ENCODE results near the gene CXCL3.

- TF ChIP-seq, protein P1, sequence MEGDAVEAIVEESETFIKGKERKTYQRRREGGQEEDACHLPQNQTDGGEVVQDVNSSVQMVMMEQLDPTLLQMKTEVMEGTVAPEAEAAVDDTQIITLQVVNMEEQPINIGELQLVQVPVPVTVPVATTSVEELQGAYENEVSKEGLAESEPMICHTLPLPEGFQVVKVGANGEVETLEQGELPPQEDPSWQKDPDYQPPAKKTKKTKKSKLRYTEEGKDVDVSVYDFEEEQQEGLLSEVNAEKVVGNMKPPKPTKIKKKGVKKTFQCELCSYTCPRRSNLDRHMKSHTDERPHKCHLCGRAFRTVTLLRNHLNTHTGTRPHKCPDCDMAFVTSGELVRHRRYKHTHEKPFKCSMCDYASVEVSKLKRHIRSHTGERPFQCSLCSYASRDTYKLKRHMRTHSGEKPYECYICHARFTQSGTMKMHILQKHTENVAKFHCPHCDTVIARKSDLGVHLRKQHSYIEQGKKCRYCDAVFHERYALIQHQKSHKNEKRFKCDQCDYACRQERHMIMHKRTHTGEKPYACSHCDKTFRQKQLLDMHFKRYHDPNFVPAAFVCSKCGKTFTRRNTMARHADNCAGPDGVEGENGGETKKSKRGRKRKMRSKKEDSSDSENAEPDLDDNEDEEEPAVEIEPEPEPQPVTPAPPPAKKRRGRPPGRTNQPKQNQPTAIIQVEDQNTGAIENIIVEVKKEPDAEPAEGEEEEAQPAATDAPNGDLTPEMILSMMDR (IDR thresholded peaks at IDR 0.05), result no peak
- TF ChIP-seq POLR2A (IDR thresholded peaks at IDR 0.05), result no peak
Observed at GRCh38 chr4:74014332-74014731, 24.2 kb downstream of the CXCL3 start.
